ENCODE results near the gene CST3. TPM values are rescaled to one million over a fixed set of nuclear protein-coding genes. Genes with fewer than 3 reads are reported as not detected.
A peak's percentile ranks its signal among the peaks of the same experiment; 100 is the strongest.

Gene CST3
- total RNA-seq, 1 donor from 2014 or later, result 1,106 TPM

DNA sequence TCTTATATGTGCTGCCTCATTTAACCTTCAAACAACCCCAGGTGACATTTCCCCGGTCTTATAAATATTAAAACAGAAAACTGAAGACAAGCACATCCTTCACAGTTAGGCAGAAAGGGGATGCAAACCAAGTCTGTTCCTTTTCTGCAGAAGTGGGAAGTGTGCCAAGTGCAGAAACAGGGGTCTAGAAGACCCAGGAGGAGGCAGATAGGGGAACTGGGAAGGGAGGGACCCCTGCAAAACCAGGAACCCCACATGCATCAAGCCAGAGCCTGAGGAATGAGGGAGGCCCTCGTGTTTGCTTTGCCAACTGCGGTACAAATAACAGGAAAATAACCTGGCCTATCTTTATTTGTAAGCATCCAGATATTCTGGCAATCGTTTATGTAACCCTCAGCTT, 17.0 kb upstream of the CST3 start:
- no peak for TF ChIP-seq POLR2AphosphoS5 (IDR thresholded peaks at IDR 0.05; ENCODE audit: insufficient read depth in 1 of 2, low read depth in 1 of 2)
- no peak for TF ChIP-seq POLR2A (IDR thresholded peaks at IDR 0.05)
- TF ChIP-seq, protein P1, sequence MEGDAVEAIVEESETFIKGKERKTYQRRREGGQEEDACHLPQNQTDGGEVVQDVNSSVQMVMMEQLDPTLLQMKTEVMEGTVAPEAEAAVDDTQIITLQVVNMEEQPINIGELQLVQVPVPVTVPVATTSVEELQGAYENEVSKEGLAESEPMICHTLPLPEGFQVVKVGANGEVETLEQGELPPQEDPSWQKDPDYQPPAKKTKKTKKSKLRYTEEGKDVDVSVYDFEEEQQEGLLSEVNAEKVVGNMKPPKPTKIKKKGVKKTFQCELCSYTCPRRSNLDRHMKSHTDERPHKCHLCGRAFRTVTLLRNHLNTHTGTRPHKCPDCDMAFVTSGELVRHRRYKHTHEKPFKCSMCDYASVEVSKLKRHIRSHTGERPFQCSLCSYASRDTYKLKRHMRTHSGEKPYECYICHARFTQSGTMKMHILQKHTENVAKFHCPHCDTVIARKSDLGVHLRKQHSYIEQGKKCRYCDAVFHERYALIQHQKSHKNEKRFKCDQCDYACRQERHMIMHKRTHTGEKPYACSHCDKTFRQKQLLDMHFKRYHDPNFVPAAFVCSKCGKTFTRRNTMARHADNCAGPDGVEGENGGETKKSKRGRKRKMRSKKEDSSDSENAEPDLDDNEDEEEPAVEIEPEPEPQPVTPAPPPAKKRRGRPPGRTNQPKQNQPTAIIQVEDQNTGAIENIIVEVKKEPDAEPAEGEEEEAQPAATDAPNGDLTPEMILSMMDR (IDR thresholded peaks at IDR 0.05), result no peak
- H3K27me3 ChIP-seq, result no peaks in the 10 kb centered on the region
- no peak for DNase-seq (ENCODE audit: extremely low spot score in 2 of 2)
- H3K9me3 ChIP-seq, result no peaks in the 10 kb centered on the region
- no peak overlapping the region for H3K4me3 ChIP-seq
- intact Hi-C loops (cut with DNase I), result no loop called here
- H3K36me3 ChIP-seq, result no peaks in the 10 kb centered on the region
- peaks cover 27% of the 10 kb centered on the region for H3K4me1 ChIP-seq
- peak overlapping the region; percentile 10 for H3K27ac ChIP-seq

DNA sequence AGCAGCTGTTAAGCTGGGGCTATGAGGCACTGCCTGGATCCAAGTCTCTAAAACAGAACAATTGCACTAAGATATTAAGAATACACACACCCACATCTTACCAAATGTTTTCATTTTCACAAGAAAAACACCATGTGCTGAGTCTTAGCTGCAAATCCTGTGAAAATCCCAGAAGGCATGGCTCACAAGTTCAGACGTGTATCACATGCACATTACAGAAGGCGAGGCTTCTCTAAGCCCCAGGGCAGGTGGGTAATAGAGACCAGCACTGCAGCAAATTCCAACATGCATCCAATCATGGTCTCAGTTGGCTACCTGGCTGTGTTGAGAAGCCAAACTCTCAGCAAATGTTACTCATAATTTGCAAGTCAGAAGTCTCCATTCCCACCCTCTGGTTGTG, 16.2 kb upstream of the CST3 start:
- TF ChIP-seq, protein P1 (IDR thresholded peaks at IDR 0.05), result no peak
- TF ChIP-seq POLR2AphosphoS5 (IDR thresholded peaks at IDR 0.05; ENCODE audit: insufficient read depth in 1 of 2, low read depth in 1 of 2), result no peak
- no peak for TF ChIP-seq POLR2A (IDR thresholded peaks at IDR 0.05)
- H3K9me3 ChIP-seq, result no peaks in the 10 kb centered on the region
- no peak overlapping the region for H3K4me3 ChIP-seq
- peak in 1 of 2 donors; percentile 43 for DNase-seq (ENCODE audit: extremely low spot score in 2 of 2)
- intact Hi-C loops (cut with DNase I), result no loop called here
- H3K27me3 ChIP-seq, result no peaks in the 10 kb centered on the region
- H3K36me3 ChIP-seq, result no peaks in the 10 kb centered on the region
- peaks cover 27% of the 10 kb centered on the region for H3K4me1 ChIP-seq
- no peak overlapping the region for H3K27ac ChIP-seq

DNA sequence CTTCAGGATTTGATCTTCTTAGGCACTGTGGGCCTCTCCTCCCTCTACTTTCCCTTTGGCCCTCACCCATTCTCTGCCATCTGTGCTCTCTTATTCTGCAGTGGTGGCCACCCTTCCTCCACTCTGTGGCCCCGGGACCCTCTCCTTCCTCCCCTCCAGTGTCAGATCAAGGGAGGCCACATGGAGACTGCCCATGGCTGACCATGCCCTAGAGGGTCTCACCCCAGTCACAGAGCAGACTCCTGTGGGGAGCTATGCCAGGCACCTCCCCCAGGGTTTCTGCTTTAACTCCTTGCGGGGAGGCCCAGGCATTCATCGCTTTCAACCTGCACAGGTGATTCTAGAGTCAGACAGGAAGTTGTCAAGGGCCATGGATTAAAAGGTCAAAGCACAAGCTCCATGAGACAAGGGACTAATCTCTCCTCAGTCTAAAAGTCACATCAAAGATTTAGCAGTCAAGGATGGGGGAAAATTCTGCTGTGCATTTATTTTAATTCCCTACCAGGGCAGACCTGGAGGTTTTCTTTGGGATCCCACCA, 15.7 kb upstream of the CST3 start:
- Histone ChIP-seq H3K27ac (no peak overlapping the region), H3K4me1 (peaks cover 27% of the 10 kb centered on the region), H3K9me3 (no peaks in the 10 kb centered on the region), H3K4me3 (no peak overlapping the region), H3K36me3 (no peaks in the 10 kb centered on the region), H3K27me3 (no peaks in the 10 kb centered on the region)
- intact Hi-C loops (cut with DNase I), result no loop called here
- TF ChIP-seq POLR2A (IDR thresholded peaks at IDR 0.05), result no peak
- TF ChIP-seq, protein P1 (IDR thresholded peaks at IDR 0.05), result no peak
- no peak for TF ChIP-seq POLR2AphosphoS5 (IDR thresholded peaks at IDR 0.05; ENCODE audit: insufficient read depth in 1 of 2, low read depth in 1 of 2)
- DNase-seq (ENCODE audit: extremely low spot score in 2 of 2), result peak in 1 of 2 donors; percentile 61

DNA sequence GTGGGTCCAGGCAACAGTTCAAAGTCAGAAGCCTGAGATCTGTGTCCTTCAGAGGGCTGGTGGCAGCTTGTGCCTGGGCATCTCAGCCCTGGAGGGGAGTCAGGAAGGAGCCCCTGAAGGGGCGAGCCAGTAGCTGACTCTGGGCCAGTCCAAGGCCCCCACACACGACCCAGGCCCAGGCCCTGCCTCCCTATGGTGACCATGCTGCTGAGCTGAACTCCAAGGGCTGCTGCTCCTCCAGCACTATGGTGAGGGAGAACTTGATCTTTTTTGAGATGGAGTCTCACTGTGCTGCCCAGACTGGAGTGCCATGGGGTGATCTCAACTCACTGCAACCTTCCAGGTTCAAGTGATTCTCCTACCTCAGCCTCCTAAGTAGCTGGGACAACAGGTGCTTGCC, 15.2 kb upstream of the CST3 start:
- peaks cover 27% of the 10 kb centered on the region for H3K4me1 ChIP-seq
- no peaks in the 10 kb centered on the region for H3K36me3 ChIP-seq
- no peak overlapping the region for H3K4me3 ChIP-seq
- no peaks in the 10 kb centered on the region for H3K9me3 ChIP-seq
- DNase-seq (ENCODE audit: extremely low spot score in 2 of 2), result peak in 1 of 2 donors; percentile 58
- H3K27ac ChIP-seq, result no peak overlapping the region
- no peak for TF ChIP-seq POLR2A (IDR thresholded peaks at IDR 0.05)
- TF ChIP-seq, protein P1 (IDR thresholded peaks at IDR 0.05), result no peak
- TF ChIP-seq POLR2AphosphoS5 (IDR thresholded peaks at IDR 0.05; ENCODE audit: insufficient read depth in 1 of 2, low read depth in 1 of 2), result no peak
- intact Hi-C loops (cut with DNase I), result no loop called here
- H3K27me3 ChIP-seq, result no peaks in the 10 kb centered on the region

DNA sequence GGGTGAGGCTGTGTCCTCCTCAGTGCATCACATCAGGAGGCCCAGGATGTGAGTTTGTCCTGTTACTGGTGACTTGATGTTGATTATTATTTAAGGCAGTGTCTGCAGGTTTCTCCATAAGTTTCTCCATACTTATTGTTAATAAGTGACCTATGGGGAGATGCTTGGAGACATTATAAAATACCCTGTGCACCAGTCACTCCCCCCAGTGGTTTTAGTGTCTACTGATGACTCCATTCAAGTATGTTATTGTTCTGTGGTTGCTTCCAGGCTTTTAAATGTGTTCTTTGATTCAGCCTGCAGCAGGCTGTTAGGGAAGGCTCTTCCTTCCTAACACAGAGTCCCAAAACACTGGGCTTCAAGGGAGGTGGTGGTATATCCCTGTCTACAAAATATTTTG, 14.6 kb upstream of the CST3 start:
- Histone ChIP-seq H3K27me3 (no peaks in the 10 kb centered on the region), H3K36me3 (no peaks in the 10 kb centered on the region), H3K9me3 (no peaks in the 10 kb centered on the region), H3K4me3 (no peak overlapping the region), H3K4me1 (peaks cover 27% of the 10 kb centered on the region), H3K27ac (no peak overlapping the region)
- intact Hi-C loops (cut with DNase I), result no loop called here
- TF ChIP-seq POLR2AphosphoS5 (IDR thresholded peaks at IDR 0.05; ENCODE audit: insufficient read depth in 1 of 2, low read depth in 1 of 2) (no peak), POLR2A (IDR thresholded peaks at IDR 0.05) (no peak)
- TF ChIP-seq, protein P1 (IDR thresholded peaks at IDR 0.05), result no peak
- DNase-seq (ENCODE audit: extremely low spot score in 2 of 2), result no peak

Data from vagina (tissue), 2 donors.